ENCODE results near the gene KANK3.
"Not testable (repeated sequence)": the region's sequence is repeated elsewhere in the genome, so short reads cannot be mapped to it uniquely, and the experiment has no call there.

Gene KANK3

DNA sequence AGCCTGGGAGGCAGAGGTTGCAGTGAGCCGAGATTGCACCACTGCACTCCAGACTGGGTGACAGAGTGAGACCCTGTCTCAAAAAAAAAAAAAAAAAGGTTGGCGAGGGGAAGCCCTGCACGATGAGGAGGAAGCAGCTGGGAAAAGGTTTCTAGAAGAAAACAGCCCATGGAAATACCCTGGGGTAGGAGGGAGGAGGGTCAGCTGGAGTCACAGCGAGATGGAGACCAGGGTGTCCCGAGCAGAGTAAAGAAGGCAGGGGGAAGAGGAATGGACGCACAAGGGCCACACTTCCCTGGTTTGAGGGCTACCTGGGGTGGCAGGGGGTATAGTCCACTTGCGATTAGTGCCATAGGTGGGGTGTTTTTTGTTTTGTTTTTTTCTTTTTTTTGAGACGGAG, 6.4 kb downstream of the KANK3 start:
- DNase-seq: no peak

DNA sequence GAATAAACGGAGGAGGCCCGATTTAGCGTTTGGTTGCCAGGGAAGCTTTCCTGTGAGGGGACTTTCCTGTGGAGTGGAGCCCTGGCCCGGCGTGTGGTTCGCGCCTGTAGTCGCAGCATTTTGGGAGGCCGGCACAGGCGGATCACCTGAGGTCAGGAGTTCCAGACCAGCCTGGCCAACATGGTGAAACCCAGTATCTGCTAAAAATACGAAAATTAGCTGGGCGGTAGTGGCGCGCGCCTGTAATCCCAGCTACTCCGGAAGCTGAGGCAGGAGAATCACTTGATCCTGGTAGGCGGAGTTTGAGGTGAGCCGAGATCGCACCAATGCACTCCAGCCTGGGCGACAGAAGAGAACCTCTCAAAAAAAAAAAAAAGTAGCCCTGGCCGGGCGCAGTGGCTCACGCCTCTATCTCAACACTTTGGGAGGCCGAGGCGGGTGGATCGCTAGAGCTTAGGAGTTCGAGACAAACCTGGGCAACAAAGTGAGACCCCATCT, 6.9 kb downstream of the KANK3 start:
- DNase-seq: no peak

DNA sequence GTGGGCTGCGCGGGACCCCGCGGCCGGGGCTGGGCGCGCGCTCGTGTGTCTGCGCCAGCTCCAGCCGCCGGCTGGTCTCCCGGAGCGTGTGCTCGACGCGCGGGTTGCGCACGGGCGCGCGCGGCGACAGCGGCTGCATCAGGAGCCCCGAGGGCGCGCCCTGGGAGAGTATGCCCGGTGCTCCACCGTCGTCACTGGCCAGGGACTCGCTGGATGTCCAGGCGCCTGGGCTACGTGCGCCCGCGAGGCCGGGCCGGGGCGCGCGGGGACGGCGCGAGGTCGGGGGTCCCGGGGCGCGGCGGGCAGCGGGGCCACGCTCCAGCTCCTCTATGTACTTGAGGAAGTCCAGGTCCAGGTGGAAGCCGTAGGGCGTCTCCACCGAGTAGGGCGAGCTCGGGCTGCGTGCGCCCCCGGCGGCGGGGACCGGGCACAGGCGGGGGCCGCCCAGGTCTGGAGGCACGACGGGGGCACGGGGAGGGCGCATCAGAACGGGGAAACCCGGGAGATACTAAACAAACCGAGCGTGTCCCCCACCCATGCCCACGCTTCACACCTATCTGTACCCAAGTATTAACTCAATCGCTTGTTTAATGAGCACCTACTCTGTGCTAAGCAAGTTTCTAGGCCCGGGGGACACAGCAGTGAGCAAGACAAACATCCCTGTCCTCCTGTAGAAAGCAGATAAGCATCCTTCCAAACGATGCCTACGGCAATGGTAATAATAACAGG, 7.6 kb downstream of the KANK3 start:
- no peak for DNase-seq

DNA sequence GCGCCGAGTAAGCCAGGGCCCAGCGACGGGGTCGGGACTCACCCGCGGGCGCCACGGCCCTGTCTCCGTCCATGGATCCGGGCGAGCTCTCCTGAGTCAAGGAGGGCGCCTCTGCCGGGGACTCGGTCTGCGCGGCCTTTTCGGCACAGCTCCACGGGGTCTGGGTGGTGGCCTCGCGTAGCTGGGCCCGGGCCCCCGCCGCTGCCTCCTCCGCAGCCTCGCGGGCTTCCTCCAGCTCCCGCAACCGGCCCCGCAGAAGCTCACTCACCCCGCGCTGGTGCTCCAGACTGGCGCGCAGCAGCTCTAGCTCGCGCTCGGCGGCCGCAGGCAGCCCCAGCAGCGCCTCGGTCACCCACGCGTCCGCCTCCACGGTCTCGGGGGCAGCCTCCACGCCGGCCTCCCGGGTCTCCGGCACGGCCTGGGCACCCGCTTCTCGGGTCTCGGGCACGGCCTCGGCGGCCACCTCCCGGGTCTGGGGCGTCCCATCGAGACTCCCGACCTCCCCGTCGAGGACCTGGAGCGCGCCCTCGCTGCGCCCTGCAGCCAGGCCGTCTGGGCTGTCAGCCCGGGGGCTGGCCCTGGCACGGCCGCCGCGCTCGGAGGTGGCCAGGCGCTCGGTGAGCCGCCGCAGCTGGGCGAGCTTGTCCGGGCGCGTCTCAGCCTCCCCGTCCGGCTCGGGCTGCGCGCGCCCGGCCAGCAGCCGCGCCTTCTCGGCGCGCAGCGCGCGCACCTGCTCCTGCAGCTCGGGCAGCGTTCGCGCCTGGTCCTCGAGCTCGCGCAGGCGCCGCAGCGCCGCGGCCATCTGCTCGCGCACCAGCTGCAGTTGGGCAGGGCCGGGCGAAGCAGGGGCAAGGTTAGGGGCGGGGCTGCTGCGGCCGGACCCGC, 8.4 kb downstream of the KANK3 start:
- no peak for DNase-seq

DNA sequence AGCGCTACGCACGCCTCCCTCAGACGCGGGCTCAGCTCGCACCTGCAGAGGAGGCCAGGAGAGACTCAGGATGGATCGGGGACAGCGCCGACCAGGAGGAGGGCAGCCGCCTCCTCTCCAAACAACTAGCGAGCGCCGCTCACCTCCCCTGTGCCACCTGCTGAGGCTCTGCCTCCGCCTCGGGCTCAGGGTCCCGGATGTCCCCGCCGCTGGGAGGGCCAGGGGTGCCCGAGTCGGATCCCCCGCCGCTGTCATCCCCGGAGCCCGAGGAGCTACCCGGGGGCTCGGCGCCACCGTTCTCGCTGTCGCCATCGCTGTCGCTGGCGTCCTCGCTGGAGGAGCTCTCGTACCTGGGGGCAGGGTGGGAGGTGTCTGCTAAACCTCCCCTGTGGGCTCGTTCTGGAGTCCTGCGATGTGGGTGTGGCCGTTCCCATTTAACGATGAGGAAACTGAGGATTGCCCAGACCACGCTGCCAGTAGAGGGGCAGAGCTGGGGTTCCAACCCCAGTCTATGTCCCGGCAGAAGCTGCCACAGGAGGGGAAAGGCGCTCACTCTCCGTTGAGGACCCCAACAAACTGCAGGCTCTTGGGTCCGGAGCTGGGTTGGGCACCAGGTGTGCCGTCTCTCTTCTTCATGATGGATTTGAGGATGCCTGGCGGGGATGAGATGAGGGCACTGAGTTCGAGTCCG, 9.2 kb downstream of the KANK3 start:
- DNase-seq: no peak

DNA sequence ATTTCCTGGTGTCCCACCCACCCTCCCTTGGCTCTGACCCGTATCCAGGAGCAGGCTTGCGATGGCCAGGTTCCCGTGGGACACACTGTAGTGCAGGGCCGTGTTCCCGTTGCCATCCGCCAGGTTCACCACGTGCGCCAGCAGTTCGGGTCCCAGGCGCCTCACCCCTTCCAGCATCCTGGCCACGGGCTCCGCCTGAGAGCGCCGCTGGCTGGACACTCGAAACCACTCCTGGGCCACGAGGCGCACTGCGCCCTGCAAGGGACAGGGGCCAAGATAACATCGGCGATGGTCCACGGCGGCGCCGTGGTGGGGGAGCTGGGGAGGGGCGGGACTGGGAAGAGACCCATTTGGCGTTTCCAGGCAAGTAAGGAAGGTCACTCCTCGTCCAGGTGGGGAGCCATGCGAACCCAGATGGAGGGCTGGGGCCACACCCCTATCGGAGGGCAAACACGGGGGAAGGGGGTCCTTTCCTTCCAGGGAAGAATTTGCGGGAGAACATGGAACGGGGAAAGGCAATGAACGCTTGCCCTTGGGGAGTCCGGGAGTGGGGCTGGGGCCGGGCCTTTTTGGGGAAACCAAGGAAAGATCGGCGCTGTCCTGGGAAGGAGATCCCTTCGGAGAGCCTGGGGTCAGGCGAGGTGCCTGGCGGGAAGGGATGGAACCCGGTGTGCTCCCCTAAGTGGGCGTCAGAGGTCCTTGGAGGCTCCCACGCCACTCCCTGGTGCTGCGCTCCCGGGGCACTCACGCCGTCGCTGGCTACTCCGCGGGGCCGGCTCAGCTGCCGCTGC, 9.9 kb downstream of the KANK3 start:
- DNase-seq: no peak

DNA sequence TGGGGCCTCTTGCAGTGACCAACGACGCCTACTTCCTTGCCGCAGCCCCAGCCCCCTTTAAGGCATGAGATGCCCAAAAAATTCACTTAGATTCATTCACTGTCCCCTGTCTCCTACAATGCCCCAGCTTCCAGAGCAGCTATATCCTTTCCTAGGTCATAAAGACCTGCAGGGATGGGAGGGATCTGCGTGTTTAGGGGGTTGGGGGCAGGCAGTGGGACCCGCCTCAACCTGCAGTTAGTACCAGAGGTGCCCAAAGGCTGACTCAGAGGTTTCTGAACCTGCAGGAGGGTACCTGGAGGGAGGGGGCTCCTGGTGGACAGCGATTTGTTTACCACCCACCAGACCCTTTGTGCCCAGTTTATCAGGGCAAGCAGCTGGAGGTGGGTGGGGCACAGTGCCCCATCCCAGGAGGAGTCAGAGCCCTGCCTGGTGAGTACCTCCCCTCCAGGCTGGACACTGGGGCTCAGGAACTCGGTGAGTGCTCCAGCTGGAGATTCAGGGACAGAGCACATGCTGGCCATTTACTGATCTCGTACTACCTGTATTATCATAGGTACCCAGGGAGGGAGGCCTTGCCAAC, 11.7 kb downstream of the KANK3 start:
- no peak for DNase-seq

DNA sequence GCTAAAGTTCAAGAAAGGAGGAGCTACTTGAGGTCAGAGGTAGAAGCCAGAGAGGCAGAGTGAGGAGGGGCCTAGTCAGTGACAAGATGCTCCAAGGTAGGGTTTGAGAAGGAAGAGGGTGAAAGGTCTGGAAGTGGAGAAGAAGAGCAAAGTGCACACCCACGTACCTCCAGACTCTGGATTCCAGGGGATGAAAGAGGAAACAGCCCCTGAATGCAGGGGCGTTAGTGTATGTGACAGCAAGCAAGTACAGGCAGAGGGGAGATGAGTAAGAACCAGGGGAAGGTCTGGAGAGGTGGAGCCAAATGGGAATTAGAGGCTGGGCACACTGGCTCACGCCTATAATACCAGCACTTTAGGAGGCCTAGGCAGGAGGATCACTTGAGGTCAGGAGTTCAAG, 13.1 kb downstream of the KANK3 start:
- no peak for DNase-seq

DNA sequence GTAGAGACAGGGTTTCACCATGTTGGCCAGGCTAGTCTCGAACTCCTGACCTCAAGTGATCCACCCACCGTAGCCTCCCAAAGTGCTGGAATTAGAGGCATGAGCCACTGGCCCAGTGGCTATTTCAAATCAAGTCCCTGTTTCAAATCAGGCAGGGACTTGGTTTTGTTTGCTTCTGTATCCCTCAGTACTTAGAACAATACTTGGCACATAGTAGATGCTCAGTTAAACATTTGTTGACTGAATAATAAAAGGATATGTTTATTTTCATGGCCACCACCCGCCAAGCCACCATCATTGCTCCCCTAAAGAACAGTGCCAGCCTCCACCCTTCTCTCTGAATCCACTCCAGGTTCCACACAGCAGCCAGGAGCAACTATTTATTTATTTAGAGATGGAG, 17.6 kb downstream of the KANK3 start:
- DNase-seq: no peak

DNA sequence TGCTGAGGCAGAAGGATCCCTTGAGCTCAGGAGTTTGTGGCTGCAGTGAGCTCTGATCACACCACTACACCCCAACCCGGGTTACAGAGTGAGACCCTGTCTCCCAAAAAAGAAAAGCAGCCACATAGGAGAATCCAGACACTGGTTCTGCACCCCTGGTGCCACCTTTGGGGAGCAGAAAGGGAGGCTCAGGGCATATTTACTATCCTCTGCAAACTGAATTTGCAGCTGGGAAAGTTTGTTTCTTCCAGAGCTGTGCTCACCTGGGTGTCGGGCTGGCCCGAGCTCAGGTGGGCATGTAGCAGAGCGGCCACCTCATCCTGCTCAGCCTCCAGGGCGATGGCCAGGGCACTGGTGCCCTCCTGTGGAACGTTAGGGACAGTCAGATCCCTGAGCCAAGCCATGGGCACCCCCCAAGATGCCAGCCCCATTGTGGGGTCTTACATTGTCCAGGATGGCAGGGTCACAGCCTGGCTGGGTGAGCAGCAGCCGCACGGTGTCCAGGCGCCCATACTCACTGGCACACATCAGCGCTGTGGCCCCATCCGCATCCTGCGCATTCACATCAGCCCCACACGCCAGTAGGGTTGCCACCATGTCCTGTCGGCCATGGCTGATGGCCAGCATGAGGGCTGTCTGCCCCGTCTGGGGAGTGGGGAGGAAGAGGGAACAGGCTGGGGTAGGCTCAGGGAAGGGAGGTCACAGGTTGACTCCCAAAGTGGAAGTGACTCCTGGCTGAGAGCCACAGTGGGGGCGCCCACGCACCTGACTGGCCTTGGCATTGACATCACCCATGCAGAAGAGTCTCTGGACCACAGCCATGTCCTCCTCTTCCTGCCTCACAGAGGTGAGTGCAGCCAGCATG, 18.6 kb downstream of the KANK3 start:
- DNase-seq: no peak

DNA sequence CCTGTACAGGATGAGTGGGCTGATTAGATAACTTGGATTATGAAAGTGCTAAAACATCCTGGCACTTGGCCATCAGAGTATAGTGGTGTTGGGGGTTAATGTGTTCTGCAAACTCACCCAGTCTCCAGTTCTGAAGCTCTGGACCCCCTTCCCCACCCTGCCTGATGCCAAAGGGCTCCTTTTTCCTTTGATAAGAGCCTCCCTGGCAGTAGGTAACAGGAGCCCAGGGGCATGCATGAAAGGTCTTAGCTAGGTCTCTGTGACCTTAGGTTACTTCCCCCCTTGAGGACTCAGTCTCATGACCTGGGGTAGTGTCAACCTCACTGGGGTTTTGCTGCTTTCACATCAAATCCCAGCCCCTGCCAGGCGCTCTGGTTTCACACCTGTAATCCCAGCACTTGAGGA, 19.3 kb downstream of the KANK3 start:
- DNase-seq: no peak

DNA sequence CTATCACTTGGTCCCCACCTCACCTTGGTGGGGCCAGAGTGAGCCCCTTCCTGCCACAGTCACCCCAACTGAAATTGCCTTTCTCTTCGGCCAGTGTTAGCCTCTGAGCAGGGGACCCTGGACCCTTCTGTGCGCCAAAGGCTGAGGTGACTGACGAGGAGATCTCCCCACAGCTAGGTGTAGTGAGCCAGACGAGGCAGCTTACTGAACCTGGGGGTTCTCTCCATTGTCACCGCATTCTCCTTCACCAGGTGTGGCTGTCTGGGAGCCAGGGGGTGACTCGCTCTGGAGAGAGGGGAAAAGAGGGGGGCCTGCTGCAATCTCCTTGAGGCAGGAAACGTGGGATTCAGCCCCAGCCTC, 20.4 kb downstream of the KANK3 start:
- no peak for DNase-seq

DNA sequence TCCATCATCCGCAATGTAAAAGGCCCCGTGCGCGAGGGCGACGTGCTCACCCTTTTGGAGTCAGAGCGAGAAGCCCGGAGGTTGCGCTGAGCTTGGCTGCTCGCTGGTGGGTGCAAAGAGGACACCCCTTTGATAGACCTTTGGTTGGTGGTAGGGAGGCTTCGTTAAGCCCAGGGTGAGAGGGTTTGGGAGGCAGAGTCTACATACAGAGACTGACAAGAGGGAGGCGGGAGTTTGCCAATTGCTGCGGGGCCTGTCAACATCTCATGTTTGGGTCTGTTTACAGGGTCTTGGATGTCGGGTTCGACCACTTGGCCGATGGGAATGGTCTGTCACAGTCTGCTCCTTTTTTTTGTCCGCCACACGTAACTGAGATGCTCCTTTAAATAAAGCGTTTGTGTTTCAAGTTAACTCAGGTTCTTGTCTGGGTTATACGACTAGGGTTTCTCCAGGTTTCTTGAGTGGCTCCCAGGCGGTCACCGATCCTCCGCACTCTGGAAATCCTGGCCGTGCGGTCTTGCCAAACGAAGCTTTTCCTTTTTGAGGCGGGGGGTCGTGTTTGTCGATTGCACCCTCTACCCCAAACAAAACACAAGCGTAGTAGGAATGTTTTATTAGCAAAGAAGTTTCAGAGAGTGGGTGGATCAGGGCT, 20.9 kb downstream of the KANK3 start:
- no peak for DNase-seq

DNA sequence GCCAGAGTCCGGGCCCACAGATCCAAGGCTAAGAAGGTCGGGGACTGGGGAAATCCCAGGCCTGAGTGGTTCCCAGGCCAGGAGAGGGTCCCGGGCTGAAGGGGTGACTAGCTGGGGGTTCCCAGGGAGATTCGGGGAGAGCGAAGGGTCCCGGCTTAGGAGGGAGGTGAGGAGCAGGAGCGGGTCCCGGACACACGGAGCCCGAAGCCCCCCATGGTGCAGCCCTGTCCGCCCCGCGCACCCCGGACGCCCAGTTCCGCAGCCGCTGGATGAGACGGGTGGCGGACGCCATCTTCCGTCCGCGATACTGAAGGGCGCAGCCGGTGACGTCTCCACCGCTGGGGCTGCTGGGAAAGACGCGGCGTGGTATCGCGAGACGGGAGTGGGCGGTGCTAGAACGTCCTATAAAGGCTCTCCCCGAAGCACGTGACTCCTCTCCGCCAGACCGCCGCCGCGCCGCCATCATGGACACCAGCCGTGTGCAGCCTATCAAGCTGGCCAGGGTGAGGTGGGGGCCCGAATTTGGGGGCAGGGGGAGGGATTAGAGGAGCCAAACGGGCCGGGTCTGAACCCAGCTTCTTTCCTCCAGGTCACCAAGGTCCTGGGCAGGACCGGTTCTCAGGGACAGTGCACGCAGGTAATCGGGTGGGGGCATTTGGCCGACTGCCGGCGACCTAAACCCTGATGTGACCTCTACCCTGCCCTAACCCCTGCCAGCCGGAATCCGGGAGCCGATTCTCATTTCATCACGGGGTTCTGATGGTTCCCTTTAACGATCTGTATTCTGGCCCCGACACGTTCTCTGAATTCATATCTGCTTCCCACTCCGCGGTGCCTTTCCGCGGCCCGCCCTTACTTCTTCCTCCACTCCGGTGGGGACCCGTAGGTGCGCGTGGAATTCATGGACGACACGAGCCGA, 21.7 kb downstream of the KANK3 start, which contains the start of the genes NDUFA7 and RPS28:
Gene NDUFA7, minus strand, starts transcription at position 309 of the 919 bp plus-strand sequence. Its CDS starts 17 bp downstream, at position 292.
Gene RPS28, plus strand, starts transcription at position 430 of the 919 bp plus-strand sequence. Its CDS starts 35 bp downstream, at position 465.
- DNase-seq: peak; percentile 88

DNA sequence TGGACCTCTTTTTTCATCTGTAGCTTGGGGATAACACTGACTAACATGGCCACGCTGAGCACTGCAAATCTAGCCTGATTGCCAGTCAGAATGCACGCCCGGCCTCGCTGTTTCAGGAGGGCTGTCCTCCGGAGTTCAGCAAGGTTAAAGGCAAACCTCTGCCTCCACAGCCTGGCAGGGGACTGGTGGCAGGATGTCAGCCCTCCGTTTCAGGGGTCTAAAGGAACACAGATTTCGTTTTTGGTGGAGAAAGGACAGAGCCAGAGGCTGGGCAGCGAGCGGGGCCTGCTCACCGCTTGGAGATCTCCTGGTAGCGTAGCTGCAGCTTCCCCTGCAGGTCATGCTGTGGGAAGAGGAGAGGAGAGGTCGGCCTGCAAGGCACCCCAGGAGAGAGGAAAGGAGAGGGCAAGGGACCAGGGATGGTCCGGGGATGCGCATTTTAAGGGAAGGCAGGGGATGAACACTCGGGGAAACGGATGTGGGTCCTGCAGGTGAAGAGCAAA, 22.4 kb downstream of the KANK3 start:
- DNase-seq: no peak

DNA sequence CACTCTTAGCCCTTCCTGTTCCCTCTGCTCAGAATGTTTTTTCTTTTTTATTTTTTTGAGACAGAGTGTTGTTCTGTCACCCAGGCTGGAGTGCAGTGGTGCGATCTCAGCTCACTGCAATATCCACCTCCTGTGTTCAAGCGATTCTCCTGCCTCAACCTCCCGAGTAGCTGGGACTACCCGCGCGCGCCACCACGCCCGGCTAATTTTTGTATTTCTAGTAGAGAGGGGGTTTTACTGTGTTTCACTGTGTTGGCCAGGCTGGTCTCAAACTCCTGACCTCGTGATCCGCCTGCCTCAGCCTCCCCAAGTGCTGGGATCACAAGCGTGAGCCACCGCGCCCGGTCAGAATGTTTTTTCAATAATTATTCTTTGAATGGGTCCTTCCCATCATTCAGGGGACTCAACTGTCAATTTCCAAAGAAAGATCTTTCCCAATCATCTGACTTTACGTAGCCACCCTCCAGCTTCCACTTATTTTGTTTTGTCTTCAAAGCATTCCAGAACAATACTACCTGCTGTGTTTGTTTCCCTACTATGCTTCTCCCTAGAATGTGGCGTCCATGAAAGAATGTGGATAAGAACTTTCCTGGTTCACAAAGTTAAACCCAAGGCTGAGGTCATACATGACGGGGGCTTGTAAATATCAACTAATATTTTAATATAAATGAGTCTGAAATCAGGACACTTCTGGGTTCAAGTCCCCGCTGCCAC, 23.1 kb downstream of the KANK3 start:
- no peak for DNase-seq

DNA sequence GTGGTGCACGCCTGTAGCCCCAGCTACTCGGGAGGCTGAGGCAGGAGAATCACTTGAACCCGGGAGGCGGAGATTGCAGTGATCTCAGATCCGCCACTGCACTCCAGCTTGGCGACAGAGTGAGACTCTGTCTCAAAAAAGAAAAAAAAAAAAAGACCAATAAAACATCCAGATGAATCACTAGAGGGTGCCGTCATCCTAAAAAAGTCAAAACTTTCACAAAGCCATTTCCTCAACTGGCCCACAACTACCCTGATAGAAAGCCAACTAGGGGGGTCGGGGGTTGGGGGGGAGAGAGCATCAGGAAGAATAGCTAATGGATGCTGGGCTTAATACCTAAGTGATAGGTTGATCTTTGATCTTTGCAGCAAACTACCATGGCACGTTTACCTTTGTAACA, 24.2 kb downstream of the KANK3 start:
- not testable (repeated sequence) for DNase-seq

DNA sequence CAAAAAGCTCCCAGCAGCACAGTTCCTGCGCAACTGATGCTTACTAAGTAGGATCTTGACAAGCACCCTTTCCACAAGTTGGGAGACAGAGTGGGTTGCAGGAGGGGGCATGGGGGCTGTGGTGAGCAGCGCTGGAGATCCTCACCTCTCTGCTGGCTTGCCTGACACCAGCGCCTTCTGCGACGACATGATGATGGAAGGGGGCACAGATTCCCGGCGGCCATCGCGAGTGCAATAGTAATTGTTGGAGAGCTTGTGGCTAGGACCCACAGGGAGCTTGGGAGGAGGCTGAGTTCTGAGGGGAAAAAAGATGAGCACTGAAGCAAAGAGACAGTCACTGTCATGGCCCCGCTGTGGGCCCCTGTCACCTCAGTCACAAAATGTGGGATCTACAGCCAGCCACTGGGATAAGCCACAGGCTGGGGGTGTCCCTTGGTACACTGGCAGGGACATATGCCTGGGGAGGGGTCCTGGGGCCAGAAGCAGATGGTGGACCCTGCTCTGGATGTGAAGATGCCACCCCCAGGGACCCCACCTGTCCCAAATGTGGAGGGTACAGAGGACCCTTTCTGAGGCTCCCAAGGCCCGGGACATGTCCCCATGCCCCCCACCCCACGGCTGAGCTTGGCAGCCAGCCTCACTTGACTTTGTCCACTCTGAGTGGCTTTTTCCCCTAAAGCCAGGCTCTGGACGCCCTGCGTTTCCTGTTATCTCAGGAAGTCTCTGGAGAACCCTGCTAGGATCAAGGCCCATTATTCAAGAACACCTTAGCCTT, 26.5 kb downstream of the KANK3 start:
- DNase-seq: no peak
